Liver (tissue), 9 donors: Measurements from ENCODE around the gene PCDHA1. TPM values are rescaled to one million over a fixed set of nuclear protein-coding genes. Genes with fewer than 3 reads are reported as not detected.

Experiments used
- DNase-seq: peaks from one replicate; pipeline ENCODE4 v3.0.0-alpha.2; 2017; ENCODE audit warnings: low spot score
- H3K27ac ChIP-seq, 2 donors: one replicate each; pipeline ENCODE4 v1.7.0; 2013; ENCODE audit warnings: inconsistent platforms in 2 of 2, low read length in 2 of 2, control low read depth in 1 of 2, low read depth in 1 of 2, mild to moderate bottlenecking in 1 of 2
- H3K27me3 ChIP-seq, 4 donors: one replicate each; pipeline versions ENCODE4 v1.6.1 to v1.7.0; 2013; ENCODE audit warnings: low read length in 3 of 4, inconsistent platforms in 1 of 4, mild to moderate bottlenecking in 1 of 4, moderate library complexity in 1 of 4; ENCODE audit not compliant: control insufficient read depth in 4 of 4, insufficient read depth in 4 of 4
- H3K36me3 ChIP-seq, 4 donors: one replicate each; pipeline versions ENCODE4 v1.6.1 to v1.7.0; 2013; ENCODE audit warnings: low read length in 3 of 4, mild to moderate bottlenecking in 3 of 4, low read depth in 1 of 4, moderate library complexity in 1 of 4; ENCODE audit not compliant: control insufficient read depth in 4 of 4, insufficient read depth in 3 of 4
- H3K4me1 ChIP-seq, 4 donors: one replicate each; pipeline versions ENCODE4 v1.6.1 to v1.7.0; 2013; ENCODE audit warnings: low read length in 3 of 4, mild to moderate bottlenecking in 3 of 4, moderate library complexity in 1 of 4; ENCODE audit not compliant: control insufficient read depth in 4 of 4, insufficient read depth in 4 of 4
- H3K4me3 ChIP-seq, 3 donors: one replicate each; pipeline versions ENCODE4 v1.6.1 to v1.7.0; 2013; ENCODE audit warnings: low read length in 3 of 3, control low read depth in 1 of 3, low read depth in 1 of 3, mild to moderate bottlenecking in 1 of 3
- H3K9ac ChIP-seq, 2 donors: one replicate each; pipeline ENCODE4 v1.7.0; 2013; ENCODE audit warnings: low read length in 2 of 2, mild to moderate bottlenecking in 2 of 2, moderate library complexity in 2 of 2, control low read depth in 1 of 2, low read depth in 1 of 2
- H3K9me3 ChIP-seq, 4 donors: one replicate each; pipeline versions ENCODE4 v1.6.1 to v1.7.0; 2013; ENCODE audit warnings: low read length in 3 of 4; ENCODE audit not compliant: control insufficient read depth in 4 of 4
- EGR1 ChIP-seq, 2 donors: IDR thresholded peaks; 2 replicates each; pipeline ENCODE4 v1.6.1; 2016 to 2018; ENCODE audit warnings: antibody characterized with exemption in 2 of 2, low read depth in 2 of 2
- FOXA1 ChIP-seq: IDR thresholded peaks from 2 replicates; pipeline ENCODE4 v1.6.1; 2016; ENCODE audit warnings: antibody characterized with exemption
- FOXA2 ChIP-seq: IDR thresholded peaks from 2 replicates; pipeline ENCODE4 v1.6.1; 2016; ENCODE audit warnings: antibody characterized with exemption
- GABPA ChIP-seq, 2 donors: IDR thresholded peaks in 1 of 2; conservative IDR thresholded peaks in 1 of 2; 2 replicates each; pipeline ENCODE4 v1.6.1; 2016; ENCODE audit warnings: antibody characterized with exemption in 2 of 2, mild to moderate bottlenecking in 1 of 2, moderate library complexity in 1 of 2
- HNF4A ChIP-seq, 2 donors: conservative IDR thresholded peaks; 2 replicates each; pipeline ENCODE4 v1.6.1; 2016; ENCODE audit warnings: antibody characterized with exemption in 2 of 2, mild to moderate bottlenecking in 2 of 2
- HNF4G ChIP-seq: IDR thresholded peaks from 2 replicates; pipeline ENCODE4 v1.6.1; 2016; ENCODE audit warnings: antibody characterized with exemption
- JUND ChIP-seq, 2 donors: IDR thresholded peaks; 2 replicates each; pipeline ENCODE4 v1.6.1; 2016; ENCODE audit warnings: antibody characterized with exemption in 2 of 2
- NR2F2 ChIP-seq: IDR thresholded peaks from 2 replicates; pipeline ENCODE4 v1.6.1; 2016; ENCODE audit warnings: antibody characterized with exemption
- RAD21 ChIP-seq, 2 donors: IDR thresholded peaks; 2 replicates each; pipeline ENCODE4 v1.6.1; 2016; ENCODE audit warnings: antibody characterized with exemption in 2 of 2, mild to moderate bottlenecking in 2 of 2
- RXRA ChIP-seq, 2 donors: IDR thresholded peaks; 2 replicates each; pipeline ENCODE4 v1.6.1; 2017 to 2018; ENCODE audit warnings: antibody characterized with exemption in 2 of 2, mild to moderate bottlenecking in 1 of 2
- SP1 ChIP-seq: IDR thresholded peaks from 2 replicates; pipeline ENCODE4 v1.6.1; 2018; ENCODE audit warnings: antibody characterized with exemption, mild to moderate bottlenecking
- TAF1 ChIP-seq: conservative IDR thresholded peaks from 2 replicates; pipeline ENCODE4 v1.6.1; 2016; ENCODE audit warnings: antibody characterized with exemption, mild to moderate bottlenecking
- YY1 ChIP-seq: IDR thresholded peaks from 2 replicates; pipeline ENCODE4 v1.6.1; 2016; ENCODE audit warnings: antibody characterized with exemption, mild to moderate bottlenecking
- WGBS: extraction: QIAGEN DNeasy Blood & Tissue Kit; methylation state at CpG from one replicate; pipeline ENCODE4 v1.1.7; 2013; 5-methylcytosine and 5-hydroxymethylcytosine counted together
- polyA plus RNA-seq, 2 donors: library from polyadenylated mRNA; stranded (reverse) in 1 of 2; unstranded in 1 of 2; fragments of 200-250 nt in 1 of 2; fragments of >200 nt in 1 of 2; fragmentation: Nextera tagmentation in 1 of 2; extraction: Ambion mirVana in 1 of 2; gene quantifications; one replicate each; pipeline versions ENCODE4 v1.2.1 to v1.2.3, GENCODE V29; 2013 to 2015
- total RNA-seq, 2 donors: library from RNA; depleted of rRNA; stranded (reverse); fragments of >200 nt; gene quantifications; one replicate each; pipeline ENCODE4 v1.2.3, GENCODE V29; 2014
- TF ChIP-seq, protein P1 (sequence below): IDR thresholded peaks from 2 replicates; pipeline ENCODE4 v1.6.1; 2016; ENCODE audit warnings: antibody characterized with exemption
- TF ChIP-seq, protein P2 (sequence below): IDR thresholded peaks from 2 replicates; pipeline ENCODE4 v1.6.1; 2016; ENCODE audit warnings: antibody characterized with exemption
- TF ChIP-seq, protein P3 (sequence below): IDR thresholded peaks from 2 replicates; pipeline ENCODE4 v1.6.1; 2016; ENCODE audit warnings: antibody characterized with exemption
- TF ChIP-seq, protein P4 (sequence below): fragments of 150-350 bp; IDR thresholded peaks from 2 replicates; pipeline ENCODE4 v1.5.1; 2017; ENCODE audit warnings: improper control_type of control experiment, low read depth, low read length; ENCODE audit not compliant: missing input control
- TF ChIP-seq, protein P5 (sequence below): IDR thresholded peaks from 2 replicates; pipeline ENCODE4 v1.6.1; 2016; ENCODE audit warnings: antibody characterized with exemption, mild to moderate bottlenecking
- donor health status: healthy.
- donor health status: healthy.
- donor health status: healthy.
- donor health status: healthy.
- donor health status: healthy.

PCDHA1 gene
- total and polyA plus RNA-seq, 4 donors: not detected

DNA sequence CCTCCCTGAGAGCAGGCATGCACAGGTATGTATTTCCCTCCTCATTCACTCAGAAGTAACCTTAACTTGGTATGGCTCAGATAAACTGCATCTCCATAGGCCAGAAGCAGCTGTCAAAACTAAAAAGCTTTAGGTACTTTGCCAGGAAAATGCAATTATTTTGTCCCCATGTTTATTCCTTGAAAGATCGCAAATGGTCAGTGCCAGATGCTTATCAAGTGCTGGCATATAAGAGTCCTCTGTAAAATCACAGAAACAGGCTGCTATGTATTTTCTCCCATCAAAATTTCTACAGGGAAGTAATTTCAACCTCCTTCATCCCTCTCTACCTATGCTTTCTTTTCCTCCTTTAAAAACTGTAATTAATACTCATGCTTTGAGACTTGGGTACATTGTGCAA, 193.0 kb downstream of the PCDHA1 start:
- Histone ChIP-seq H3K36me3 (no peaks in the 10 kb centered on the region), H3K4me1 (peaks cover 1 to 32% (median 27%) of the 10 kb centered on the region in 4 donors), H3K9me3 (no peaks in the 10 kb centered on the region), H3K4me3 (no peak overlapping the region), H3K27me3 (no peaks in the 10 kb centered on the region), H3K27ac (no peak overlapping the region), H3K9ac (no peak overlapping the region)
- TF ChIP-seq FOXA1: no peak
- no peak for TF ChIP-seq TAF1
- no peak for TF ChIP-seq YY1
- no peak for TF ChIP-seq RXRA (IDR thresholded peaks at IDR 0.05)
- TF ChIP-seq, protein P1, sequence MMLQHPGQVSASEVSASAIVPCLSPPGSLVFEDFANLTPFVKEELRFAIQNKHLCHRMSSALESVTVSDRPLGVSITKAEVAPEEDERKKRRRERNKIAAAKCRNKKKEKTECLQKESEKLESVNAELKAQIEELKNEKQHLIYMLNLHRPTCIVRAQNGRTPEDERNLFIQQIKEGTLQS: no peak
- TF ChIP-seq HNF4G: no peak
- TF ChIP-seq SP1: no peak
- TF ChIP-seq, protein P2, sequence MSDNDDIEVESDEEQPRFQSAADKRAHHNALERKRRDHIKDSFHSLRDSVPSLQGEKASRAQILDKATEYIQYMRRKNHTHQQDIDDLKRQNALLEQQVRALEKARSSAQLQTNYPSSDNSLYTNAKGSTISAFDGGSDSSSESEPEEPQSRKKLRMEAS: no peak
- no peak for TF ChIP-seq FOXA2
- no peak for TF ChIP-seq HNF4A (conservative IDR thresholded peaks at IDR 0.05)
- TF ChIP-seq EGR1 (IDR thresholded peaks at IDR 0.05; ENCODE audit: low read depth in 2 of 2): no peak
- TF ChIP-seq JUND (IDR thresholded peaks at IDR 0.05): no peak
- no peak for TF ChIP-seq GABPA (IDR thresholded peaks at IDR 0.05 in 1 of 2, conservative IDR thresholded peaks at IDR 0.05 in 1 of 2)
- no peak for TF ChIP-seq NR2F2
- no peak for TF ChIP-seq RAD21 (IDR thresholded peaks at IDR 0.05)
- TF ChIP-seq, protein P3, sequence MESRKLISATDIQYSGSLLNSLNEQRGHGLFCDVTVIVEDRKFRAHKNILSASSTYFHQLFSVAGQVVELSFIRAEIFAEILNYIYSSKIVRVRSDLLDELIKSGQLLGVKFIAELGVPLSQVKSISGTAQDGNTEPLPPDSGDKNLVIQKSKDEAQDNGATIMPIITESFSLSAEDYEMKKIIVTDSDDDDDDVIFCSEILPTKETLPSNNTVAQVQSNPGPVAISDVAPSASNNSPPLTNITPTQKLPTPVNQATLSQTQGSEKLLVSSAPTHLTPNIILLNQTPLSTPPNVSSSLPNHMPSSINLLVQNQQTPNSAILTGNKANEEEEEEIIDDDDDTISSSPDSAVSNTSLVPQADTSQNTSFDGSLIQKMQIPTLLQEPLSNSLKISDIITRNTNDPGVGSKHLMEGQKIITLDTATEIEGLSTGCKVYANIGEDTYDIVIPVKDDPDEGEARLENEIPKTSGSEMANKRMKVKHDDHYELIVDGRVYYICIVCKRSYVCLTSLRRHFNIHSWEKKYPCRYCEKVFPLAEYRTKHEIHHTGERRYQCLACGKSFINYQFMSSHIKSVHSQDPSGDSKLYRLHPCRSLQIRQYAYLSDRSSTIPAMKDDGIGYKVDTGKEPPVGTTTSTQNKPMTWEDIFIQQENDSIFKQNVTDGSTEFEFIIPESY: no peak
- TF ChIP-seq, protein P4, sequence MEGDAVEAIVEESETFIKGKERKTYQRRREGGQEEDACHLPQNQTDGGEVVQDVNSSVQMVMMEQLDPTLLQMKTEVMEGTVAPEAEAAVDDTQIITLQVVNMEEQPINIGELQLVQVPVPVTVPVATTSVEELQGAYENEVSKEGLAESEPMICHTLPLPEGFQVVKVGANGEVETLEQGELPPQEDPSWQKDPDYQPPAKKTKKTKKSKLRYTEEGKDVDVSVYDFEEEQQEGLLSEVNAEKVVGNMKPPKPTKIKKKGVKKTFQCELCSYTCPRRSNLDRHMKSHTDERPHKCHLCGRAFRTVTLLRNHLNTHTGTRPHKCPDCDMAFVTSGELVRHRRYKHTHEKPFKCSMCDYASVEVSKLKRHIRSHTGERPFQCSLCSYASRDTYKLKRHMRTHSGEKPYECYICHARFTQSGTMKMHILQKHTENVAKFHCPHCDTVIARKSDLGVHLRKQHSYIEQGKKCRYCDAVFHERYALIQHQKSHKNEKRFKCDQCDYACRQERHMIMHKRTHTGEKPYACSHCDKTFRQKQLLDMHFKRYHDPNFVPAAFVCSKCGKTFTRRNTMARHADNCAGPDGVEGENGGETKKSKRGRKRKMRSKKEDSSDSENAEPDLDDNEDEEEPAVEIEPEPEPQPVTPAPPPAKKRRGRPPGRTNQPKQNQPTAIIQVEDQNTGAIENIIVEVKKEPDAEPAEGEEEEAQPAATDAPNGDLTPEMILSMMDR: no peak
- TF ChIP-seq, protein P5, sequence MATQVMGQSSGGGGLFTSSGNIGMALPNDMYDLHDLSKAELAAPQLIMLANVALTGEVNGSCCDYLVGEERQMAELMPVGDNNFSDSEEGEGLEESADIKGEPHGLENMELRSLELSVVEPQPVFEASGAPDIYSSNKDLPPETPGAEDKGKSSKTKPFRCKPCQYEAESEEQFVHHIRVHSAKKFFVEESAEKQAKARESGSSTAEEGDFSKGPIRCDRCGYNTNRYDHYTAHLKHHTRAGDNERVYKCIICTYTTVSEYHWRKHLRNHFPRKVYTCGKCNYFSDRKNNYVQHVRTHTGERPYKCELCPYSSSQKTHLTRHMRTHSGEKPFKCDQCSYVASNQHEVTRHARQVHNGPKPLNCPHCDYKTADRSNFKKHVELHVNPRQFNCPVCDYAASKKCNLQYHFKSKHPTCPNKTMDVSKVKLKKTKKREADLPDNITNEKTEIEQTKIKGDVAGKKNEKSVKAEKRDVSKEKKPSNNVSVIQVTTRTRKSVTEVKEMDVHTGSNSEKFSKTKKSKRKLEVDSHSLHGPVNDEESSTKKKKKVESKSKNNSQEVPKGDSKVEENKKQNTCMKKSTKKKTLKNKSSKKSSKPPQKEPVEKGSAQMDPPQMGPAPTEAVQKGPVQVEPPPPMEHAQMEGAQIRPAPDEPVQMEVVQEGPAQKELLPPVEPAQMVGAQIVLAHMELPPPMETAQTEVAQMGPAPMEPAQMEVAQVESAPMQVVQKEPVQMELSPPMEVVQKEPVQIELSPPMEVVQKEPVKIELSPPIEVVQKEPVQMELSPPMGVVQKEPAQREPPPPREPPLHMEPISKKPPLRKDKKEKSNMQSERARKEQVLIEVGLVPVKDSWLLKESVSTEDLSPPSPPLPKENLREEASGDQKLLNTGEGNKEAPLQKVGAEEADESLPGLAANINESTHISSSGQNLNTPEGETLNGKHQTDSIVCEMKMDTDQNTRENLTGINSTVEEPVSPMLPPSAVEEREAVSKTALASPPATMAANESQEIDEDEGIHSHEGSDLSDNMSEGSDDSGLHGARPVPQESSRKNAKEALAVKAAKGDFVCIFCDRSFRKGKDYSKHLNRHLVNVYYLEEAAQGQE: no peak
- DNase-seq: no peak
- 84% methylated on average over 1 of the region's 1 CpG for WGBS
